ENCODE measurements around the gene CCNK.

DNA sequence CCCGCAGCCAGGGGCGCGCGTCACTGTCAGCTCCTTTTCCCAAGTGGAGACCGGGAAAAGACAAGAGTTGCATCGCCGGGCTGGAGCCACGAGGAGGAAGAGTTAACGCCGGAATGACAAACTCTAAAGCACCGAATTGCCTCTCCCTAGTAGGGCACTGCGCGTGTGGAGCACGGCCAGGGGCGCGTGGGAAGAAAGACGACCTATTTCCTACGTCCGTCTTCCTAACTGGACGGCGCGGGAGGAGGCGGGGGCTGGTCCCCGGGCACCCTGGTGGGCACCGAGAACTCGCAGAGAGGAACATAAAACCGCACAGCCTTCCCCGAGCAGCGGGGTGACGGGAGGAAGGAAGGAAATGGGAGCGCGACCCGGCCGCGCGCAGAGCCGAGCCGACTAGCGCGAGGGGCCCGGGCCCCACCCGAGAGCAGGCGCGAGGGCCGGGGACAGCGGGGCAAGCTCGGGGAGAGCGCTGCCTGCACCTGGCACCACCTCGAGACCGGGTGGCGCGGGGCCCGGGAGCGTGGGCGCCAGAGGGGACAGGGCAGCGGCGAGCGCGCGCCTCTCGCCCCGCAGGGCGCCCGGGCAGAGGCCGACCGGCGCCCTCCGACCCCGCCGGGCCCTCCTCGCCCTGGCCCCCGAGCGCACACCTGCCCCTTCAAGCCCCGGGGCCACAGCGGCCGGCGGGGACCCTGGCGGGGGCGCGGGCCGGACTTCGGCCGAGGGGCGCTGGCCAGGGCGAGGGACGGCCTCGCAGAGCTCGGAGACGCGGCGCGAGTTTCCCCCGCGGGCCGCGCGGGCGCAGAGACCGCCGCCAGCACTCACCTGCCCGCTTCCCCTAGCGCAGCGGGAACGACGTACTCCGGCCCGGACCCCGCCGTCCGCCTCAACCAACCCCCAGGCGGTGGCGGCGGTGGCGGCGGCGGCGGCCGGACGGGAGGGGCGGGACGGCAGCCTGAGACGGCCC lies 1.0 kb upstream of the CCNK start, which contains the start of gene SETD3:
- TF ChIP-seq, protein P1, sequence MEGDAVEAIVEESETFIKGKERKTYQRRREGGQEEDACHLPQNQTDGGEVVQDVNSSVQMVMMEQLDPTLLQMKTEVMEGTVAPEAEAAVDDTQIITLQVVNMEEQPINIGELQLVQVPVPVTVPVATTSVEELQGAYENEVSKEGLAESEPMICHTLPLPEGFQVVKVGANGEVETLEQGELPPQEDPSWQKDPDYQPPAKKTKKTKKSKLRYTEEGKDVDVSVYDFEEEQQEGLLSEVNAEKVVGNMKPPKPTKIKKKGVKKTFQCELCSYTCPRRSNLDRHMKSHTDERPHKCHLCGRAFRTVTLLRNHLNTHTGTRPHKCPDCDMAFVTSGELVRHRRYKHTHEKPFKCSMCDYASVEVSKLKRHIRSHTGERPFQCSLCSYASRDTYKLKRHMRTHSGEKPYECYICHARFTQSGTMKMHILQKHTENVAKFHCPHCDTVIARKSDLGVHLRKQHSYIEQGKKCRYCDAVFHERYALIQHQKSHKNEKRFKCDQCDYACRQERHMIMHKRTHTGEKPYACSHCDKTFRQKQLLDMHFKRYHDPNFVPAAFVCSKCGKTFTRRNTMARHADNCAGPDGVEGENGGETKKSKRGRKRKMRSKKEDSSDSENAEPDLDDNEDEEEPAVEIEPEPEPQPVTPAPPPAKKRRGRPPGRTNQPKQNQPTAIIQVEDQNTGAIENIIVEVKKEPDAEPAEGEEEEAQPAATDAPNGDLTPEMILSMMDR (IDR thresholded peaks at IDR 0.05), result no peak
- TF ChIP-seq ZNF423 (CRISPR knock-in tag; IDR thresholded peaks at IDR 0.05), result no peak
- TF ChIP-seq NR1H2 (CRISPR knock-in tag; IDR thresholded peaks at IDR 0.05), result no peak
- TF ChIP-seq, protein P2, sequence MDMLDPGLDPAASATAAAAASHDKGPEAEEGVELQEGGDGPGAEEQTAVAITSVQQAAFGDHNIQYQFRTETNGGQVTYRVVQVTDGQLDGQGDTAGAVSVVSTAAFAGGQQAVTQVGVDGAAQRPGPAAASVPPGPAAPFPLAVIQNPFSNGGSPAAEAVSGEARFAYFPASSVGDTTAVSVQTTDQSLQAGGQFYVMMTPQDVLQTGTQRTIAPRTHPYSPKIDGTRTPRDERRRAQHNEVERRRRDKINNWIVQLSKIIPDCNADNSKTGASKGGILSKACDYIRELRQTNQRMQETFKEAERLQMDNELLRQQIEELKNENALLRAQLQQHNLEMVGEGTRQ (CRISPR knock-in tag; IDR thresholded peaks at IDR 0.05), result no peak
- no peak for TF ChIP-seq ELF4 (CRISPR knock-in tag; IDR thresholded peaks at IDR 0.05; ENCODE audit: low read depth)
- TF ChIP-seq CREB1 (CRISPR knock-in tag; IDR thresholded peaks at IDR 0.05), result no peak
- TF ChIP-seq, protein P3, sequence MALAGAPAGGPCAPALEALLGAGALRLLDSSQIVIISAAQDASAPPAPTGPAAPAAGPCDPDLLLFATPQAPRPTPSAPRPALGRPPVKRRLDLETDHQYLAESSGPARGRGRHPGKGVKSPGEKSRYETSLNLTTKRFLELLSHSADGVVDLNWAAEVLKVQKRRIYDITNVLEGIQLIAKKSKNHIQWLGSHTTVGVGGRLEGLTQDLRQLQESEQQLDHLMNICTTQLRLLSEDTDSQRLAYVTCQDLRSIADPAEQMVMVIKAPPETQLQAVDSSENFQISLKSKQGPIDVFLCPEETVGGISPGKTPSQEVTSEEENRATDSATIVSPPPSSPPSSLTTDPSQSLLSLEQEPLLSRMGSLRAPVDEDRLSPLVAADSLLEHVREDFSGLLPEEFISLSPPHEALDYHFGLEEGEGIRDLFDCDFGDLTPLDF (CRISPR knock-in tag; IDR thresholded peaks at IDR 0.05), result no peak
- no peak for TF ChIP-seq RORB (CRISPR knock-in tag; IDR thresholded peaks at IDR 0.05)
- TF ChIP-seq NR2C2 (CRISPR knock-in tag; IDR thresholded peaks at IDR 0.05), result no peak
- peak; percentile 36; the same call in 1 of the 2 replicates for TF ChIP-seq ZNF121 (CRISPR knock-in tag; IDR thresholded peaks at IDR 0.05)
- TF ChIP-seq, protein P4, sequence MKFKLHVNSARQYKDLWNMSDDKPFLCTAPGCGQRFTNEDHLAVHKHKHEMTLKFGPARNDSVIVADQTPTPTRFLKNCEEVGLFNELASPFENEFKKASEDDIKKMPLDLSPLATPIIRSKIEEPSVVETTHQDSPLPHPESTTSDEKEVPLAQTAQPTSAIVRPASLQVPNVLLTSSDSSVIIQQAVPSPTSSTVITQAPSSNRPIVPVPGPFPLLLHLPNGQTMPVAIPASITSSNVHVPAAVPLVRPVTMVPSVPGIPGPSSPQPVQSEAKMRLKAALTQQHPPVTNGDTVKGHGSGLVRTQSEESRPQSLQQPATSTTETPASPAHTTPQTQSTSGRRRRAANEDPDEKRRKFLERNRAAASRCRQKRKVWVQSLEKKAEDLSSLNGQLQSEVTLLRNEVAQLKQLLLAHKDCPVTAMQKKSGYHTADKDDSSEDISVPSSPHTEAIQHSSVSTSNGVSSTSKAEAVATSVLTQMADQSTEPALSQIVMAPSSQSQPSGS (CRISPR knock-in tag; IDR thresholded peaks at IDR 0.05; ENCODE audit: borderline replicate concordance, low read depth), result no peak

All from WTC11 (cell line).